B cell (primary cell): ENCODE data around the gene SNED1. TPM values are rescaled to one million over a fixed set of nuclear protein-coding genes. Genes with fewer than 3 reads are reported as not detected.

Experiments used
- ATAC-seq: fragments of 200-7000 bp; cut with Tn5 transposase; one replicate; pipeline ENCODE4 v1.10.0; 2021; ENCODE audit warnings: low read depth, mild to moderate bottlenecking, moderate number of reproducible peaks, moderate library complexity
- CTCF ChIA-PET: fragments of 350-600 bp; sonication (Branson Sonifier 250); formaldehyde crosslinking; loops from one replicate; lab custom pipeline; 2021; ENCODE audit warnings: antibody characterized with exemption, inconsistent platforms; lab: Charles Lee
- POLR2A ChIA-PET: fragments of 350-600 bp; sonication (Branson Sonifier 250); formaldehyde crosslinking; loops from one replicate; lab custom pipeline; 2021; ENCODE audit warnings: antibody characterized with exemption; lab: Charles Lee
- DNase-seq: peaks from one replicate; pipeline ENCODE4 v3.0.0; 2013
- H2AFZ ChIP-seq: 2 replicates; pipeline ENCODE4 v1.6.1; 2012; ENCODE audit warnings: mild to moderate bottlenecking, low read depth, low read length; ENCODE audit not compliant: insufficient read depth, poor library complexity, severe bottlenecking
- H3K27ac ChIP-seq, 2 donors: 1 replicate in 1 of 2; 2 replicates in 1 of 2; pipeline ENCODE4 v1.5.1; 2012 to 2013; ENCODE audit warnings: low read length in 2 of 2, mild to moderate bottlenecking in 2 of 2, moderate library complexity in 1 of 2
- H3K27me3 ChIP-seq, 4 experiments: fragments of 200-600 bp in 1 of 4; sonication (generic) in 1 of 4; replicated peaks in 1 of 4; 1 replicate in 2 of 4; 2 replicates in 2 of 4; pipeline versions ENCODE4 v1.6.1 to v1.7.0; 2013 to 2016; ENCODE audit warnings: low read length in 3 of 4, mild to moderate bottlenecking in 2 of 4, mixed read lengths in 1 of 4, moderate library complexity in 1 of 4; ENCODE audit not compliant: insufficient read depth in 4 of 4, control insufficient read depth in 3 of 4; ENCODE audit errors: control extremely low read depth in 1 of 4
- H3K36me3 ChIP-seq, 2 experiments: replicated peaks in 1 of 2; 1 replicate in 1 of 2; 2 replicates in 1 of 2; pipeline versions ENCODE4 v1.6.1 to v1.7.1; 2013; ENCODE audit warnings: low read length in 1 of 2; ENCODE audit not compliant: insufficient read depth in 2 of 2, control insufficient read depth in 1 of 2; ENCODE audit errors: control extremely low read depth in 1 of 2, extremely low read depth in 1 of 2
- H3K4me1 ChIP-seq, 2 donors: fragments of 200-600 bp in 1 of 2; sonication (generic) in 1 of 2; 1 replicate in 1 of 2; 2 replicates in 1 of 2; pipeline versions ENCODE4 v1.5.1 to v1.6.1; 2013 to 2017; ENCODE audit warnings: low read length in 2 of 2; ENCODE audit not compliant: control insufficient read depth in 2 of 2, insufficient read depth in 2 of 2
- H3K4me2 ChIP-seq: replicated peaks from 2 replicates; pipeline ENCODE3; 2012; ENCODE audit warnings: mild to moderate bottlenecking, low read depth, low read length; ENCODE audit not compliant: poor library complexity, severe bottlenecking
- H3K4me3 ChIP-seq, 5 experiments: fragments of 200-600 bp in 1 of 5; sonication (generic) in 1 of 5; 1 replicate in 3 of 5; 2 replicates in 2 of 5; pipeline versions ENCODE4 v1.5.1 to v1.7.0; 2011 to 2016; ENCODE audit warnings: low read length in 4 of 5, mild to moderate bottlenecking in 4 of 5, low read depth in 2 of 5, control low read depth in 1 of 5, moderate library complexity in 1 of 5; ENCODE audit not compliant: insufficient read depth in 1 of 5; ENCODE audit errors: control extremely low read depth in 1 of 5, extremely low read depth in 1 of 5
- H3K79me2 ChIP-seq: fragments of 200-600 bp; sonication (generic); one replicate; pipeline ENCODE4 v1.6.0; 2016; ENCODE audit warnings: low read length; ENCODE audit not compliant: control insufficient read depth, insufficient read depth
- H3K9ac ChIP-seq: fragments of 200-600 bp; sonication (generic); 2 replicates; pipeline ENCODE4 v1.6.1; 2017; ENCODE audit warnings: mild to moderate bottlenecking, low read length, moderate library complexity
- H3K9me3 ChIP-seq, 3 donors: one replicate each; pipeline versions ENCODE4 v1.6.1 to v1.7.1; 2013; ENCODE audit warnings: low read length in 2 of 3; ENCODE audit not compliant: control insufficient read depth in 2 of 3, insufficient read depth in 1 of 3; ENCODE audit errors: control extremely low read depth in 1 of 3
- H4K20me1 ChIP-seq: 2 replicates; pipeline ENCODE4 v1.6.0; 2012; ENCODE audit warnings: mild to moderate bottlenecking, low read length; ENCODE audit not compliant: insufficient read depth, control insufficient read depth, poor library complexity, severe bottlenecking
- H3K27ac Mint-ChIP-seq: one replicate; pipeline ENCODE4 v1.8.0; 2021; ENCODE audit warnings: mixed read lengths
- H3K27me3 Mint-ChIP-seq: one replicate; pipeline ENCODE4 v1.8.0; 2021; ENCODE audit warnings: mixed read lengths
- H3K4me1 Mint-ChIP-seq: one replicate; pipeline ENCODE4 v1.8.0; 2021; ENCODE audit warnings: mixed read lengths
- H3K4me3 Mint-ChIP-seq: one replicate; pipeline ENCODE4 v1.8.0; 2021; ENCODE audit warnings: mixed read lengths
- H3K9me3 Mint-ChIP-seq: one replicate; pipeline ENCODE4 v1.8.0; 2022; ENCODE audit warnings: mixed read lengths; ENCODE audit not compliant: insufficient read depth
- EZH2 ChIP-seq: IDR thresholded peaks from 2 replicates; pipeline ENCODE4 v1.6.1; 2012; ENCODE audit warnings: borderline replicate concordance, low read depth, mild to moderate bottlenecking, moderate library complexity, low read length; ENCODE audit not compliant: insufficient read depth, poor library complexity, severe bottlenecking
- WGBS: methylation state at CpG from one replicate; pipeline ENCODE4 v1.1.5; 2013; ENCODE audit warnings: missing lambda C conversion rate; ENCODE audit not compliant: insufficient coverage; 5-methylcytosine and 5-hydroxymethylcytosine counted together
- intact Hi-C: fragments of 100-400 bp; cut with micrococcal nuclease; formaldehyde crosslinking; loops from one replicate; pipeline ENCODE4 v1.10.0; 2022
- polyA plus RNA-seq: library from polyadenylated mRNA; depleted of rRNA; stranded (reverse); fragments of >200 nt; gene quantifications from 2 replicates; pipeline ENCODE4 v1.2.3, GENCODE V29; 2012
- total RNA-seq, 2 donors: library from RNA; stranded (reverse); fragments of 120-200 nt in 1 of 2; gene quantifications; 1 replicate in 1 of 2; 2 replicates in 1 of 2; pipeline versions ENCODE4 v1.2.3 to v1.2.4, GENCODE V29; 2013 to 2022
- TF ChIP-seq, protein P1 (sequence below): fragments of 200-600 bp; IDR thresholded peaks from one replicate; pipeline ENCODE4 v1.8.0; 2022; ENCODE audit warnings: antibody characterized with exemption, mild to moderate bottlenecking

SNED1 gene
- total and polyA plus RNA-seq, 2 donors (not counting 1 experiment from before 2014, with no cell fraction given), result 25.5 to 336 TPM

- intact Hi-C loops, result no loop called here
- Histone ChIP-seq H3K36me3 (peaks cover 2 to 62% of the 10 kb centered on the region in 2 experiments), H3K4me2 (no peak overlapping the region), H2AFZ (no peak overlapping the region), H3K27ac (no peak overlapping the region), H3K79me2 (peaks cover 1% of the 10 kb centered on the region), H4K20me1 (peaks cover 15% of the 10 kb centered on the region), H3K9ac (no peak overlapping the region), H3K27me3 (no peaks in the 10 kb centered on the region), H3K9me3 (no peaks in the 10 kb centered on the region), H3K4me3 (no peak overlapping the region), H3K4me1 (peaks cover 4 to 8% of the 10 kb centered on the region in 2 donors)
- no peak overlapping the region for H3K27ac Mint-ChIP-seq
- H3K4me3 Mint-ChIP-seq, result peak overlapping the region; percentile 52
- no peak for TF ChIP-seq EZH2
- TF ChIP-seq, protein P1, sequence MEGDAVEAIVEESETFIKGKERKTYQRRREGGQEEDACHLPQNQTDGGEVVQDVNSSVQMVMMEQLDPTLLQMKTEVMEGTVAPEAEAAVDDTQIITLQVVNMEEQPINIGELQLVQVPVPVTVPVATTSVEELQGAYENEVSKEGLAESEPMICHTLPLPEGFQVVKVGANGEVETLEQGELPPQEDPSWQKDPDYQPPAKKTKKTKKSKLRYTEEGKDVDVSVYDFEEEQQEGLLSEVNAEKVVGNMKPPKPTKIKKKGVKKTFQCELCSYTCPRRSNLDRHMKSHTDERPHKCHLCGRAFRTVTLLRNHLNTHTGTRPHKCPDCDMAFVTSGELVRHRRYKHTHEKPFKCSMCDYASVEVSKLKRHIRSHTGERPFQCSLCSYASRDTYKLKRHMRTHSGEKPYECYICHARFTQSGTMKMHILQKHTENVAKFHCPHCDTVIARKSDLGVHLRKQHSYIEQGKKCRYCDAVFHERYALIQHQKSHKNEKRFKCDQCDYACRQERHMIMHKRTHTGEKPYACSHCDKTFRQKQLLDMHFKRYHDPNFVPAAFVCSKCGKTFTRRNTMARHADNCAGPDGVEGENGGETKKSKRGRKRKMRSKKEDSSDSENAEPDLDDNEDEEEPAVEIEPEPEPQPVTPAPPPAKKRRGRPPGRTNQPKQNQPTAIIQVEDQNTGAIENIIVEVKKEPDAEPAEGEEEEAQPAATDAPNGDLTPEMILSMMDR, result no peak
- peaks cover 18% of the 10 kb centered on the region for H3K4me1 Mint-ChIP-seq
- POLR2A ChIA-PET, result no interaction called here
- no peaks in the 10 kb centered on the region for H3K27me3 Mint-ChIP-seq
- DNase-seq (no peak), ATAC-seq (no peak)
- CTCF ChIA-PET, result interaction anchor here (1.1 to 4.4 kb wide), 2 partner anchors 10 to 64 kb away, joined by 3 to 24 read pairs; no protein-coding TSS in a partner anchor
- WGBS, result 83% methylated on average over 26 of the region's 29 CpGs
- peaks cover 4% of the 10 kb centered on the region for H3K9me3 Mint-ChIP-seq
Measured at GRCh38 chr2:241087420-241088268, 89.2 kb downstream of the SNED1 start.

DNA sequence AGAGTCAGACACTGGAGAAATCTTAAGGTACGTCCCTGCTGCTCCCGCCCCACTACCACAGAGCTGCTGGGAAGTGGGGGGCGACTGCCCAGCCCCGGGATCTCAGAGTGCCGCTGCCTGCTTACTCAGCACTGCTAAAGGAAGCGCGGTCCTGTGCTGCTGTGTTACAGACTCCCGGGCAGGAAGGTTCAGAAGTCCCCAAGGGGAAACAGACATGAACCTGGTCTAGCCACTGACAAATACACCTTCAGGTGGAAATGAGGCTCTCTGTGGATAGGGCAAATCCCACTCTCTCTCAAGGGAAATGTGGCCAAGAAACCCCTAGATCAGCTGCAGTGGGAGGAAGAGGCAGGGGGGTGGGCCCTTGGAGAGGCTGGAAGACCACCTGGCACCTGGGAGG, 90.0 kb downstream of the SNED1 start:
- 28% methylated on average over 8 of the region's 8 CpGs for WGBS
- H3K27me3 ChIP-seq, result no peaks in the 10 kb centered on the region
- peaks cover 4% of the 10 kb centered on the region for H3K9me3 Mint-ChIP-seq
- peaks cover 6% of the 10 kb centered on the region for H3K79me2 ChIP-seq
- H3K27me3 Mint-ChIP-seq, result no peaks in the 10 kb centered on the region
- H3K9me3 ChIP-seq, result no peaks in the 10 kb centered on the region
- peak overlapping the region; percentile 52 for H3K4me3 Mint-ChIP-seq
- DNase-seq (no peak), ATAC-seq (peak; percentile 49)
- H3K27ac ChIP-seq, result no peak overlapping the region
- ChIA-PET POLR2A (interaction anchor here (0.6 kb wide), 1 partner anchor 346 kb away, joined by 3 read pairs; no protein-coding TSS in a partner anchor), CTCF (interaction anchor here (1.4 to 4.4 kb wide), 2 partner anchors 10 to 105 kb away, joined by 3 to 24 read pairs; no protein-coding TSS in a partner anchor)
- no peak overlapping the region for H3K4me2 ChIP-seq
- peaks cover 2 to 69% of the 10 kb centered on the region in 2 experiments for H3K36me3 ChIP-seq
- H3K9ac ChIP-seq, result no peak overlapping the region
- peak overlapping the region; percentile 41 for H3K27ac Mint-ChIP-seq
- peaks cover 18% of the 10 kb centered on the region for H3K4me1 Mint-ChIP-seq
- no peak for TF ChIP-seq EZH2
- TF ChIP-seq, protein P1, result no peak
- H3K4me1 ChIP-seq, result peaks cover 4 to 8% of the 10 kb centered on the region in 2 donors
- intact Hi-C loops, result no loop called here
- no peak overlapping the region for H2AFZ ChIP-seq
- H3K4me3 ChIP-seq, result no peak overlapping the region
- H4K20me1 ChIP-seq, result peaks cover 15% of the 10 kb centered on the region
